B cell (primary cell): ENCODE results near the gene TMEM19. TPM values are rescaled to one million over a fixed set of nuclear protein-coding genes. Genes with fewer than 3 reads are reported as not detected.

Source experiments
- ATAC-seq: fragments of 200-7000 bp; cut with Tn5 transposase; one replicate; pipeline ENCODE4 v1.10.0; 2021; ENCODE audit warnings: low read depth, mild to moderate bottlenecking, moderate number of reproducible peaks, moderate library complexity
- CTCF ChIA-PET: fragments of 350-600 bp; sonication (Branson Sonifier 250); formaldehyde crosslinking; loops from one replicate; lab custom pipeline; 2021; ENCODE audit warnings: antibody characterized with exemption, inconsistent platforms; lab: Charles Lee
- POLR2A ChIA-PET: fragments of 350-600 bp; sonication (Branson Sonifier 250); formaldehyde crosslinking; loops from one replicate; lab custom pipeline; 2021; ENCODE audit warnings: antibody characterized with exemption; lab: Charles Lee
- DNase-seq: peaks from one replicate; pipeline ENCODE4 v3.0.0; 2013
- H2AFZ ChIP-seq: 2 replicates; pipeline ENCODE4 v1.6.1; 2012; ENCODE audit warnings: mild to moderate bottlenecking, low read depth, low read length; ENCODE audit not compliant: insufficient read depth, poor library complexity, severe bottlenecking
- H3K27ac ChIP-seq, 2 donors: 1 replicate in 1 of 2; 2 replicates in 1 of 2; pipeline ENCODE4 v1.5.1; 2012 to 2013; ENCODE audit warnings: low read length in 2 of 2, mild to moderate bottlenecking in 2 of 2, moderate library complexity in 1 of 2
- H3K27me3 ChIP-seq, 4 experiments: fragments of 200-600 bp in 1 of 4; sonication (generic) in 1 of 4; replicated peaks in 1 of 4; 1 replicate in 2 of 4; 2 replicates in 2 of 4; pipeline versions ENCODE4 v1.6.1 to v1.7.0; 2013 to 2016; ENCODE audit warnings: low read length in 3 of 4, mild to moderate bottlenecking in 2 of 4, mixed read lengths in 1 of 4, moderate library complexity in 1 of 4; ENCODE audit not compliant: insufficient read depth in 4 of 4, control insufficient read depth in 3 of 4; ENCODE audit errors: control extremely low read depth in 1 of 4
- H3K36me3 ChIP-seq, 2 experiments: replicated peaks in 1 of 2; 1 replicate in 1 of 2; 2 replicates in 1 of 2; pipeline versions ENCODE4 v1.6.1 to v1.7.1; 2013; ENCODE audit warnings: low read length in 1 of 2; ENCODE audit not compliant: insufficient read depth in 2 of 2, control insufficient read depth in 1 of 2; ENCODE audit errors: control extremely low read depth in 1 of 2, extremely low read depth in 1 of 2
- H3K4me1 ChIP-seq, 2 donors: fragments of 200-600 bp in 1 of 2; sonication (generic) in 1 of 2; 1 replicate in 1 of 2; 2 replicates in 1 of 2; pipeline versions ENCODE4 v1.5.1 to v1.6.1; 2013 to 2017; ENCODE audit warnings: low read length in 2 of 2; ENCODE audit not compliant: control insufficient read depth in 2 of 2, insufficient read depth in 2 of 2
- H3K4me2 ChIP-seq: replicated peaks from 2 replicates; pipeline ENCODE3; 2012; ENCODE audit warnings: mild to moderate bottlenecking, low read depth, low read length; ENCODE audit not compliant: poor library complexity, severe bottlenecking
- H3K4me3 ChIP-seq, 5 experiments: fragments of 200-600 bp in 1 of 5; sonication (generic) in 1 of 5; 1 replicate in 3 of 5; 2 replicates in 2 of 5; pipeline versions ENCODE4 v1.5.1 to v1.7.0; 2011 to 2016; ENCODE audit warnings: low read length in 4 of 5, mild to moderate bottlenecking in 4 of 5, low read depth in 2 of 5, control low read depth in 1 of 5, moderate library complexity in 1 of 5; ENCODE audit not compliant: insufficient read depth in 1 of 5; ENCODE audit errors: control extremely low read depth in 1 of 5, extremely low read depth in 1 of 5
- H3K79me2 ChIP-seq: fragments of 200-600 bp; sonication (generic); one replicate; pipeline ENCODE4 v1.6.0; 2016; ENCODE audit warnings: low read length; ENCODE audit not compliant: control insufficient read depth, insufficient read depth
- H3K9ac ChIP-seq: fragments of 200-600 bp; sonication (generic); 2 replicates; pipeline ENCODE4 v1.6.1; 2017; ENCODE audit warnings: mild to moderate bottlenecking, low read length, moderate library complexity
- H3K9me3 ChIP-seq, 3 donors: one replicate each; pipeline versions ENCODE4 v1.6.1 to v1.7.1; 2013; ENCODE audit warnings: low read length in 2 of 3; ENCODE audit not compliant: control insufficient read depth in 2 of 3, insufficient read depth in 1 of 3; ENCODE audit errors: control extremely low read depth in 1 of 3
- H4K20me1 ChIP-seq: 2 replicates; pipeline ENCODE4 v1.6.0; 2012; ENCODE audit warnings: mild to moderate bottlenecking, low read length; ENCODE audit not compliant: insufficient read depth, control insufficient read depth, poor library complexity, severe bottlenecking
- H3K27ac Mint-ChIP-seq: one replicate; pipeline ENCODE4 v1.8.0; 2021; ENCODE audit warnings: mixed read lengths
- H3K27me3 Mint-ChIP-seq: one replicate; pipeline ENCODE4 v1.8.0; 2021; ENCODE audit warnings: mixed read lengths
- H3K4me1 Mint-ChIP-seq: one replicate; pipeline ENCODE4 v1.8.0; 2021; ENCODE audit warnings: mixed read lengths
- H3K4me3 Mint-ChIP-seq: one replicate; pipeline ENCODE4 v1.8.0; 2021; ENCODE audit warnings: mixed read lengths
- H3K9me3 Mint-ChIP-seq: one replicate; pipeline ENCODE4 v1.8.0; 2022; ENCODE audit warnings: mixed read lengths; ENCODE audit not compliant: insufficient read depth
- EZH2 ChIP-seq: IDR thresholded peaks from 2 replicates; pipeline ENCODE4 v1.6.1; 2012; ENCODE audit warnings: borderline replicate concordance, low read depth, mild to moderate bottlenecking, moderate library complexity, low read length; ENCODE audit not compliant: insufficient read depth, poor library complexity, severe bottlenecking
- WGBS: methylation state at CpG from one replicate; pipeline ENCODE4 v1.1.5; 2013; ENCODE audit warnings: missing lambda C conversion rate; ENCODE audit not compliant: insufficient coverage; 5-methylcytosine and 5-hydroxymethylcytosine counted together
- intact Hi-C: fragments of 100-400 bp; cut with micrococcal nuclease; formaldehyde crosslinking; loops from one replicate; pipeline ENCODE4 v1.10.0; 2022
- polyA plus RNA-seq: library from polyadenylated mRNA; depleted of rRNA; stranded (reverse); fragments of >200 nt; gene quantifications from 2 replicates; pipeline ENCODE4 v1.2.3, GENCODE V29; 2012
- total RNA-seq, 2 donors: library from RNA; stranded (reverse); fragments of 120-200 nt in 1 of 2; gene quantifications; 1 replicate in 1 of 2; 2 replicates in 1 of 2; pipeline versions ENCODE4 v1.2.3 to v1.2.4, GENCODE V29; 2013 to 2022
- TF ChIP-seq, protein P1 (sequence below): fragments of 200-600 bp; IDR thresholded peaks from one replicate; pipeline ENCODE4 v1.8.0; 2022; ENCODE audit warnings: antibody characterized with exemption, mild to moderate bottlenecking

Gene TMEM19
- total and polyA plus RNA-seq, 2 donors (not counting 1 experiment from before 2014, with no cell fraction given): 39.4 to 53.6 TPM

DNA sequence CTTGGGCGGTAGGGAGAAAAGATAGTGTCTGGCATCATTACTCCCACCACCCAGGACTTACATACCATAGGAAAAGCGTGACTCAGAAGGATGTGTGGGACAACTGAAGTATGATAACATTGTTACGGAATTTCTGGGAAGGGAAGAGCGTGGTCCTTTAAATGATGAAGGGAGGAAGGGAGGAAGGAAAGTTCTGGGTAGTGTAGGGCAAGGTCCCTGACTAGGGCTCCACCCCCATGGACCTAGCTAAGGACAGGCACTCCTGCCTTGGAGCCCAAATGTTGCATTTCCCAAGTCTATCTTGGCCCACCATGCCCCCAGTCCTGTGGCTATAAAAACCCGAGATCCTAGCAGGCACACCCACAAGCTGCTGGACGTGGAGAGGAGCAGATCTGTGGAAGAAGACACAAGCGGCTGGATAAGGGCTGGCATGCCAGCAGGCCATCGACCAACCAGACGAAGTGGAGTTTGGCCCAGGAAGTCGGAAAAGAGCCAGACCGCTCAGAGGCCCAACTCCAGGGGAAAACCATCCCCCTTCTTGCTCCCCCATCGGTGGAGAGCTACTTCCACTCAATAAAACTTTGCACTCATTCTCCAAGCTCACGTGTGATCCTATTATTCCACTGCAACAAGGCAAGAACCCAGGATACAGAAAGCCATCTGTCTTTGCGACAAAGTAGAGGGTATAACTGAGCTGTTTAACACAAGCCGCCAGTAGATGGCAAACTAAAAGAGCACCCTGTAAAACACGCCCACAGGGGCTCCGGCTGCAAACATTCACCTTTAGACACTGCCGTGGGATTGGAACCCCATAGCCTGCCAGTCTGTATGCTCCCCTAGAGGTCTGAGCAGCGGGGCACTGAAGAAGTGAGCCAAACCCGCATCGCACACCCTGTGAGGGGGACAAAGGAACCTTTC lies 45.8 kb downstream of the TMEM19 start:
- Histone ChIP-seq H3K9ac (no peak overlapping the region), H3K4me2 (no peak overlapping the region)
- POLR2A ChIA-PET: interaction anchor here (0.6 kb wide), 1 partner anchor 15 kb away, joined by 3 read pairs; no protein-coding TSS in a partner anchor

DNA sequence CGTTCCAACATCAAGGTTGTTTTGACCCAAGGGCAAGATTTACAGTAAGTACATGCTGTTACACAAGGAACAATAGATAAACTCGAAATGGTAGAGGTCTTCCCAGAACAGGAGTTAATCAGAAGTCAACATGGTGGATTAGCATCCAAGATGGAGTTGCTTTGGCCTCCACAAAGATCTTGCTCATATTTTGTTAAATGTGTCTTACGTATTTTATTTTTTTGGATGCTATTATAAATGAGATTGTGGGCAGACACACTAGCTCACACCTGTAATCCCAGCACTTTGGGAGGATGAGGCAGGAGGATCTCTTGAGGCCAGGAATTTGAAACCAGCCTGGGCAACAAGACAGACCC lies 46.5 kb downstream of the TMEM19 start:
- Mint-ChIP-seq H3K4me1 (peaks cover 6% of the 10 kb centered on the region), H3K27me3 (no peaks in the 10 kb centered on the region), H3K9me3 (no peaks in the 10 kb centered on the region), H3K27ac (no peak overlapping the region), H3K4me3 (no peak overlapping the region)
- no peak for ATAC-seq
- no peak overlapping the region for H3K4me2 ChIP-seq
- no peak overlapping the region for H3K4me3 ChIP-seq
- no peaks in the 10 kb centered on the region for H4K20me1 ChIP-seq
- no peaks in the 10 kb centered on the region for H3K9me3 ChIP-seq
- H3K79me2 ChIP-seq: no peaks in the 10 kb centered on the region
- no peak overlapping the region for H3K9ac ChIP-seq
- no peaks in the 10 kb centered on the region for H3K36me3 ChIP-seq
- POLR2A ChIA-PET: interaction anchor here (0.6 kb wide), 1 partner anchor 15 kb away, joined by 3 read pairs; no protein-coding TSS in a partner anchor
- H2AFZ ChIP-seq: no peak overlapping the region
- intact Hi-C loops: no loop called here
- H3K27me3 ChIP-seq: no peaks in the 10 kb centered on the region
- CTCF ChIA-PET: no interaction called here
- DNase-seq: no peak
- WGBS: 78% methylated on average over 2 of the region's 3 CpGs
- peaks cover 4 to 5% of the 10 kb centered on the region in 2 donors for H3K4me1 ChIP-seq
- no peak overlapping the region for H3K27ac ChIP-seq
- TF ChIP-seq EZH2: no peak
- TF ChIP-seq, protein P1, sequence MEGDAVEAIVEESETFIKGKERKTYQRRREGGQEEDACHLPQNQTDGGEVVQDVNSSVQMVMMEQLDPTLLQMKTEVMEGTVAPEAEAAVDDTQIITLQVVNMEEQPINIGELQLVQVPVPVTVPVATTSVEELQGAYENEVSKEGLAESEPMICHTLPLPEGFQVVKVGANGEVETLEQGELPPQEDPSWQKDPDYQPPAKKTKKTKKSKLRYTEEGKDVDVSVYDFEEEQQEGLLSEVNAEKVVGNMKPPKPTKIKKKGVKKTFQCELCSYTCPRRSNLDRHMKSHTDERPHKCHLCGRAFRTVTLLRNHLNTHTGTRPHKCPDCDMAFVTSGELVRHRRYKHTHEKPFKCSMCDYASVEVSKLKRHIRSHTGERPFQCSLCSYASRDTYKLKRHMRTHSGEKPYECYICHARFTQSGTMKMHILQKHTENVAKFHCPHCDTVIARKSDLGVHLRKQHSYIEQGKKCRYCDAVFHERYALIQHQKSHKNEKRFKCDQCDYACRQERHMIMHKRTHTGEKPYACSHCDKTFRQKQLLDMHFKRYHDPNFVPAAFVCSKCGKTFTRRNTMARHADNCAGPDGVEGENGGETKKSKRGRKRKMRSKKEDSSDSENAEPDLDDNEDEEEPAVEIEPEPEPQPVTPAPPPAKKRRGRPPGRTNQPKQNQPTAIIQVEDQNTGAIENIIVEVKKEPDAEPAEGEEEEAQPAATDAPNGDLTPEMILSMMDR: no peak

More for the DNA sequence above, 45.8 kb downstream of the TMEM19 start:
- H3K36me3 ChIP-seq: no peaks in the 10 kb centered on the region
- H3K4me1 ChIP-seq: no peaks in the 10 kb centered on the region
- 94% methylated on average over 19 of the region's 21 CpGs for WGBS
- no peak for DNase-seq
- Mint-ChIP-seq H3K27me3 (no peaks in the 10 kb centered on the region), H3K4me1 (peaks cover 2% of the 10 kb centered on the region), H3K4me3 (no peak overlapping the region), H3K9me3 (no peaks in the 10 kb centered on the region), H3K27ac (no peak overlapping the region)
- no peak overlapping the region for H2AFZ ChIP-seq
- no peak for TF ChIP-seq EZH2
- TF ChIP-seq, protein P1: no peak
- no peak overlapping the region for H3K27ac ChIP-seq
- CTCF ChIA-PET: interaction anchor here (0.8 kb wide), 1 partner anchor 95 kb away, joined by 3 read pairs; no protein-coding TSS in a partner anchor
- no peaks in the 10 kb centered on the region for H3K9me3 ChIP-seq
- intact Hi-C loops: no loop called here
- H4K20me1 ChIP-seq: no peaks in the 10 kb centered on the region
- H3K4me3 ChIP-seq: no peak overlapping the region
- no peak for ATAC-seq
- H3K27me3 ChIP-seq: no peaks in the 10 kb centered on the region
- no peaks in the 10 kb centered on the region for H3K79me2 ChIP-seq
